AG04449 (cell line): ENCODE results near the gene PBX4.

Source experiments
- CTCF ChIA-PET: fragments of 350-600 bp; formaldehyde crosslinking; extraction: SDS; loops from one replicate; lab custom pipeline; 2021; ENCODE audit warnings: antibody characterized with exemption; lab: Yijun Ruan, JAX
- POLR2A ChIA-PET: fragments of 400-600, 350-600 bp; formaldehyde crosslinking; extraction: SDS; loops from one replicate; lab custom pipeline; 2020; ENCODE audit warnings: antibody characterized with exemption, inconsistent platforms; lab: Yijun Ruan, JAX
- DNase-seq: peaks from one replicate; pipeline ENCODE4 v3.0.0-alpha.2; 2010; ENCODE audit warnings: low read depth, low spot score
- H3K4me3 ChIP-seq: 2 replicates; pipeline ENCODE4 v1.5.1; 2011; ENCODE audit warnings: low read depth, mild to moderate bottlenecking, control low read depth, low read length
- CTCF ChIP-seq: IDR thresholded peaks from one replicate; pipeline ENCODE4 v1.5.1; 2011; ENCODE audit warnings: mild to moderate bottlenecking, moderate library complexity, low read length, control low read depth, inconsistent platforms; ENCODE audit not compliant: insufficient read depth; ENCODE audit errors: missing control alignments

The PBX4 gene

GRCh38 chr19:19644054-19644388 is 25.5 kb upstream of the PBX4 start:
- CTCF ChIA-PET: interaction anchor here (0.6 to 8.0 kb wide), 28 partner anchors 9 to 140 kb away, joined by 3 to 279 read pairs (median 5); partner anchors contain the start of genes ATP13A1, CILP2, LPAR2 and NDUFA13
- no peak for TF ChIP-seq CTCF
- POLR2A ChIA-PET: no interaction called here
- H3K4me3 ChIP-seq: no peak overlapping the region
- no peak for DNase-seq

DNA sequence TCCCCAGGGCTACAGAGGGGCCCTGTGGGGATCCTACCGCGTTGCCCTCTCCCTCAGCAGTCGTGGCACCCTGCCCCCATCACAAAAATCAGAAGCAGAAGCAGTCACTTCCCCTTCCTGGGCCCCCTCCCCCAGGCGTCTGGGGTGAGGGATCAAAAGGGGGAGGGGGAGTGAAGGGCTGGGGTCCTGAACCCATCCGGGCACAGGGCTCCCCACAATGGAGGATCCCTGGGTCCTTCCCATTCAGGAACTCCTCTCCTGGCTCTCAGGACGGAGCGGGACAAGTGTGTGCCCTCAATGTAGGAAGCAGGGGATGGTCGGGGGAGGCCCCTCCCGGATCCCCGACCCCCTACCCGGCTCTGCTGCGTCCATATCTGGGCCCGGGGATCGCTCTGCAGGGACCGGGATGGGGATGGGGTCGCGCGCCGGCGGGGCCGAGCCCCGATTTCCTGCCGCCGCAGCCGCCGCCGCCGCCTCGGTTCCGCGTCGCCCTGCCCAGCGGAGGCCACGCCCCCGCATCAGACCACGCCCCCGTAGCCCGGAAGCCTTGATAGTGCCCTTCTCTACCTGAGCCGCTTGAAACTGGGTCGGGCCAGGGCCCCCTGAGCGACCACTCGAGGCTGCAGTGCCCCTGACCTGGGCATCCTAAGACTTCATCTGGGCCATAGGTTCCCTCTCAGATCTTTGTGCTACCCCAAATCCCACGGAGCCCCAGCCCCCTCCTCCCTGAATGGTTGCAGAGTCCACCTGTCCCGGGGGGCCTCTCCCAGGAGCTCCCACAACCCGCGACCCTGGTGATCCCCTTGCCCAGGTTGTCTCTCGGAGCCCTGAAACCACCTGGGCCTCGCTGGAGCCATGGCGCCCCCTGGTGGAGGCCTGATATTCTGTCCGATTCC is 24.9 kb upstream of the PBX4 start, which contains the start of gene GMIP:
Gene GMIP, minus strand, starts transcription at position 500 of the 896 bp plus-strand sequence. Its CDS starts 128 bp downstream, at position 372.
- H3K4me3 ChIP-seq: peak within 1 kb of the TSS; percentile 88
- peak; percentile 79 for TF ChIP-seq CTCF
- ChIA-PET POLR2A (interaction anchor here (0.9 kb wide), 1 partner anchor 111 kb away, joined by 4 read pairs; no protein-coding TSS in a partner anchor), CTCF (interaction anchor here (0.6 to 8.0 kb wide), 27 partner anchors 9 to 140 kb away, joined by 3 to 279 read pairs (median 5); partner anchors contain the start of genes ATP13A1, CILP2, LPAR2 and NDUFA13)
- no peak for DNase-seq

DNA sequence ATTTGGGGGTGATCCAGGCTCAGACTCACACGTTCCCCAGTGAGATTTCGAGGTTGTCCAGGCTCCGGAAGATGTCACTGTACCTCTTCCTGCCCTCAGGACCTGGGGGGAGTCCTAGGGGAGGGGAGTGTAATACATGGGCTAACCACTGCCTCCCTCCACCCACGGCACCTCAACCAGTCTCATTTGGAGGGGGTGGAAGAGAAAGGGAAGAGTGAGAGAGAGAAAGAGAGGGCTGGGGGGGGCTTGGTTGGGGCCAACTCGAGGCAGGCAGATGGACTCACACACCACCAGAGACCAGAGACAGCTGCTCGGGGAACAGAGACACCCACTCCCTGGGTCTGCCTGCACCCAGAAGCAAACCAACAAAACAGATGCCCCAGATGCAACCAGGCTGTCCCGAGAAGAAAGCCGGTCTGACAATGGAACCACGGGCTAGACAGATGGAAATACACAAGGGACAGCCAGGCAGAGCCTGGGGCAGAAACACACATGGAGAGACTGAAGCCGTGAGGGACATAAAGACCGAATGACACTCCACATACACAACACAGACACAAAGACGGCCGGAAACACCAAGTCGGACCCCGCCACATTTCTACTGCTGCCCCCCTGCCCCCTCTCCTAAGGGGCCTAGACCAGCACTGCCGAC is 24.1 kb upstream of the PBX4 start:
- POLR2A ChIA-PET: interaction anchor here (0.9 kb wide), 1 partner anchor 110 kb away, joined by 4 read pairs; no protein-coding TSS in a partner anchor
- CTCF ChIA-PET: interaction anchor here (5.0 kb wide), 1 partner anchor 111 kb away, joined by 37 read pairs; no protein-coding TSS in a partner anchor
- H3K4me3 ChIP-seq: peak overlapping the region; percentile 88
- TF ChIP-seq CTCF: no peak
- no peak for DNase-seq

- DNase-seq: no peak
- ChIA-PET CTCF (interaction anchor here (1.8 to 5.0 kb wide), 2 partner anchors 105 to 106 kb away, joined by 6 to 37 read pairs; no protein-coding TSS in a partner anchor), POLR2A (no interaction called here)
- TF ChIP-seq CTCF: no peak
- H3K4me3 ChIP-seq: no peak overlapping the region
Observed at GRCh38 chr19:19637523-19638251, 19.2 kb upstream of the PBX4 start.

GRCh38 chr19:19637186-19637522 is 18.7 kb upstream of the PBX4 start:
- no peak for TF ChIP-seq CTCF
- CTCF ChIA-PET: interaction anchor here (1.8 kb wide), 1 partner anchor 105 kb away, joined by 6 read pairs; no protein-coding TSS in a partner anchor
- no peak for DNase-seq
- H3K4me3 ChIP-seq: no peak overlapping the region
- POLR2A ChIA-PET: no interaction called here
